Small intestine (tissue), 16 donors: ENCODE measurements around the gene MGAT5B. TPM values are rescaled to one million over a fixed set of nuclear protein-coding genes. Genes with fewer than 3 reads are reported as not detected.

ENCODE experiments used
- DNase-seq, 2 donors: peaks; one replicate each; pipeline versions ENCODE4 v3.0.0 to v3.0.0-alpha.2; 2013
- FAIRE-seq: peaks from 2 replicates; lab custom pipeline; 2012; peaks lifted over from hg19 to GRCh38; lab: Jason Lieb, UNC
- H3K27ac ChIP-seq, 3 donors: one replicate each; pipeline ENCODE4 v1.5.1; 2013; ENCODE audit warnings: low read length in 2 of 3, mild to moderate bottlenecking in 2 of 3, control low read depth in 1 of 3, inconsistent platforms in 1 of 3, low read depth in 1 of 3, moderate library complexity in 1 of 3
- H3K27me3 ChIP-seq, 3 donors: one replicate each; pipeline ENCODE4 v1.6.1; 2013; ENCODE audit warnings: low read length in 3 of 3, inconsistent platforms in 1 of 3; ENCODE audit not compliant: control insufficient read depth in 3 of 3, insufficient read depth in 3 of 3
- H3K36me3 ChIP-seq, 3 donors: one replicate each; pipeline ENCODE4 v1.6.1; 2013; ENCODE audit warnings: low read length in 3 of 3, inconsistent platforms in 1 of 3, low read depth in 1 of 3, mild to moderate bottlenecking in 1 of 3, moderate library complexity in 1 of 3; ENCODE audit not compliant: control insufficient read depth in 3 of 3, insufficient read depth in 2 of 3
- H3K4me1 ChIP-seq, 3 donors: one replicate each; pipeline ENCODE4 v1.6.1; 2013; ENCODE audit warnings: low read length in 2 of 3, inconsistent platforms in 1 of 3, low read depth in 1 of 3, mild to moderate bottlenecking in 1 of 3, moderate library complexity in 1 of 3; ENCODE audit not compliant: control insufficient read depth in 3 of 3, insufficient read depth in 2 of 3
- H3K4me3 ChIP-seq, 3 donors: one replicate each; pipeline ENCODE4 v1.5.1; 2013; ENCODE audit warnings: low read length in 3 of 3, control low read depth in 1 of 3, inconsistent platforms in 1 of 3, low read depth in 1 of 3, mild to moderate bottlenecking in 1 of 3, moderate library complexity in 1 of 3
- H3K9me3 ChIP-seq, 2 donors: one replicate each; pipeline ENCODE4 v1.6.1; 2013; ENCODE audit warnings: low read depth in 1 of 2, low read length in 1 of 2; ENCODE audit not compliant: control insufficient read depth in 2 of 2, insufficient read depth in 1 of 2
- WGBS, 3 donors: extraction: QIAGEN DNeasy Blood & Tissue Kit; methylation state at CpG; one replicate each; pipeline ENCODE4 v1.1.7; 2013; 5-methylcytosine and 5-hydroxymethylcytosine counted together
- long read RNA-seq, 10 donors: transcript quantifications; one replicate each; lab custom pipeline, GENCODE V29; 2026
- polyA plus RNA-seq, 4 donors: library from polyadenylated mRNA; stranded (reverse) in 3 of 4; unstranded in 1 of 4; fragments of 200-250 nt in 3 of 4; fragments of 120-200 nt in 1 of 4; gene quantifications; one replicate each; pipeline versions ENCODE4 v1.2.1 to v1.2.3, GENCODE V29; 2013
- donor health status: healthy with polysubstance abuse.
- donor health status: control.
- donor health status: control.
- donor health status: Bipolar disorder and iron deficiency.
- donor health status: healthy.

The MGAT5B gene
- polyA plus RNA-seq, result under 1 TPM in 2 of 4 donors, not detected in 2; 0.40 TPM
- long read RNA-seq, donor 1, result 0 reads
- long read RNA-seq, donor 2, result 0 reads
- long read RNA-seq, donor 3, full-length matches to known transcripts, result 1 of 1 reads
- long read RNA-seq, donor 3, partial matches to known transcripts, result 0 of 1 reads
- long read RNA-seq, donor 3, other reads (novel, unspliced or antisense), result 0 of 1 reads
- long read RNA-seq, donor 4, result 0 reads
- long read RNA-seq, donor 5, result 0 reads
- long read RNA-seq, donor 6, result 0 reads
- long read RNA-seq, donor 7, result 0 reads
- long read RNA-seq, donor 8, result 0 reads
- long read RNA-seq, donor 9, result 0 reads
- long read RNA-seq, donor 10, result 0 reads

GRCh38 chr17:76868176-76868668 is at the start of gene MGAT5B:
MGAT5B (plus strand) TSS chr17:76868404; CDS start chr17:76869030, 626 bp downstream.
- peaks cover 0 to 45% (median 22%) of the 10 kb centered on the region in 3 donors for H3K27me3 ChIP-seq
- H3K4me3 ChIP-seq, result peak within 1 kb of the TSS in 2 of 3 donors; percentile 14 to 44
- 0 to 2% (median 1%) methylated on average over 24 to 76 of the region's 76 CpGs for WGBS, 3 donors

DNA sequence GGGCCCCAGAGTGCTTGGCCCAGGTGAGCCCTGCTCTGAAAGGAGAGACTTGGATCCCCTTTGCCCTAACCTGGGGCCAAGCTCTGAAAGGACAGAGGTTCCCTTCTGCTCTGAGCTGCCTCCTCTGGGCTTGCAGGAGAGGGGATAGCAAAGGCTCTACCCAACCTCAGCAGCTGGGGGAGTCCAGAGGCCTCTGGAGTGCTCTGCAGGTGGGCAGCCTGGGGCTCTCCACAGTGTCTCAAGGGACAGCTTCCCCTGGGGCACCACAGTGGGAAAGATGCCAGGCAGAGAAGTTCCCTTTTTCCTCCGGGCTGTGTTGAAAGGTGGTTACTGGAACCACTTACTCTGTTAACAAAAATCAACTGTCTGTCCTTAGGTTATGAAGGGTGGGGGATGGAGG is 48.2 kb upstream of the MGAT5B start:
- 25 to 53% (median 39%) methylated on average over 1 of the region's 1 CpG for WGBS, 3 donors
- no peaks in the 10 kb centered on the region for H3K9me3 ChIP-seq
- FAIRE-seq (no peak), DNase-seq (no peak)
- H3K4me3 ChIP-seq, result no peak overlapping the region
- no peak overlapping the region for H3K27ac ChIP-seq
- no peaks in the 10 kb centered on the region for H3K36me3 ChIP-seq
- H3K4me1 ChIP-seq, result no peaks in the 10 kb centered on the region
- H3K27me3 ChIP-seq, result peaks cover 0 to 3% (median 2%) of the 10 kb centered on the region in 3 donors

More at GRCh38 chr17:76868176-76868668, at the start of gene MGAT5B:
- Histone ChIP-seq H3K36me3 (no peaks in the 10 kb centered on the region), H3K4me1 (peaks cover 0 to 5% (median 0%) of the 10 kb centered on the region in 3 donors), H3K9me3 (no peaks in the 10 kb centered on the region), H3K27ac (no peak within 1 kb of the TSS)
- DNase-seq (peak; percentile 61 to 85), FAIRE-seq (no peak)

DNA sequence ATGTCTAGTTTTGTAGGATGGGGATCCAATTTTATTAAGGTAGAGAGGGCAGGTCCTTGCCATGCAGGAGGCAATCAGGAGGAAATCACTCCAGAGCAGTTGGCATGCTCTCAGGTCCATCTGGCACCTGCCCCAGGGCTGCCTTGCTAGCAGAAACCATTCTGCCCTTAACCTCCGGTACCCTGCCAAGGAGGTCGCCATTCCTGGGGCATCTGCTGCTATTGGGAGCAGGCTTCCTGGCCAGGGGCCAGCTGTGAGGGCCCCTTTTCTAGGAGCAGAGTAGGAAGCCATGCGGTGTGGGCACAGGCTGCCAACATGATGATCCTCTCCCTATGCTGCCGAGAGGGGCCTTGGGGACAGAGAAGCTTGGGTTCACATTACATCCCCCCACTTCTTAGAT is 47.6 kb upstream of the MGAT5B start:
- H3K9me3 ChIP-seq, result no peaks in the 10 kb centered on the region
- H3K27me3 ChIP-seq, result peaks cover 0 to 3% (median 2%) of the 10 kb centered on the region in 3 donors
- H3K4me3 ChIP-seq, result no peak overlapping the region
- DNase-seq (no peak), FAIRE-seq (no peak)
- H3K4me1 ChIP-seq, result no peaks in the 10 kb centered on the region
- H3K27ac ChIP-seq, result no peak overlapping the region
- no peaks in the 10 kb centered on the region for H3K36me3 ChIP-seq
- WGBS, 3 donors, result 43 to 68% (median 67%) methylated on average over 4 of the region's 4 CpGs

GRCh38 chr17:76822184-76822778 is 45.9 kb upstream of the MGAT5B start:
- no peak overlapping the region for H3K27ac ChIP-seq
- no peaks in the 10 kb centered on the region for H3K9me3 ChIP-seq
- 59 to 69% (median 61%) methylated on average over 7 of the region's 7 CpGs for WGBS, 3 donors
- H3K4me3 ChIP-seq, result no peak overlapping the region
- no peak for FAIRE-seq
- DNase-seq, result no peak
- no peaks in the 10 kb centered on the region for H3K36me3 ChIP-seq
- H3K4me1 ChIP-seq, result no peaks in the 10 kb centered on the region
- H3K27me3 ChIP-seq, result peaks cover 0 to 3% (median 2%) of the 10 kb centered on the region in 3 donors

- DNase-seq (no peak), FAIRE-seq (no peak)
- no peaks in the 10 kb centered on the region for H3K4me1 ChIP-seq
- H3K9me3 ChIP-seq, result no peaks in the 10 kb centered on the region
- H3K4me3 ChIP-seq, result no peak overlapping the region
- H3K27ac ChIP-seq, result no peak overlapping the region
- H3K36me3 ChIP-seq, result no peaks in the 10 kb centered on the region
- H3K27me3 ChIP-seq, result peaks cover 0 to 2% (median 0%) of the 10 kb centered on the region in 3 donors
- 78 to 82% (median 79%) methylated on average over 12 of the region's 12 CpGs for WGBS, 3 donors
Measured at GRCh38 chr17:76824093-76824492, 44.1 kb upstream of the MGAT5B start.

- H3K36me3 ChIP-seq, result no peaks in the 10 kb centered on the region
- H3K9me3 ChIP-seq, result no peaks in the 10 kb centered on the region
- FAIRE-seq (no peak), DNase-seq (no peak)
- H3K4me3 ChIP-seq, result no peak overlapping the region
- H3K4me1 ChIP-seq, result no peaks in the 10 kb centered on the region
- 69 to 73% (median 69%) methylated on average over 24 of the region's 24 CpGs for whole genome bisulfite sequencing, 3 donors
- H3K27me3 ChIP-seq, result peaks cover 0 to 5% (median 0%) of the 10 kb centered on the region in 3 donors
- no peak overlapping the region for H3K27ac ChIP-seq
Measured at GRCh38 chr17:76826330-76827068, 41.7 kb upstream of the MGAT5B start.

DNA sequence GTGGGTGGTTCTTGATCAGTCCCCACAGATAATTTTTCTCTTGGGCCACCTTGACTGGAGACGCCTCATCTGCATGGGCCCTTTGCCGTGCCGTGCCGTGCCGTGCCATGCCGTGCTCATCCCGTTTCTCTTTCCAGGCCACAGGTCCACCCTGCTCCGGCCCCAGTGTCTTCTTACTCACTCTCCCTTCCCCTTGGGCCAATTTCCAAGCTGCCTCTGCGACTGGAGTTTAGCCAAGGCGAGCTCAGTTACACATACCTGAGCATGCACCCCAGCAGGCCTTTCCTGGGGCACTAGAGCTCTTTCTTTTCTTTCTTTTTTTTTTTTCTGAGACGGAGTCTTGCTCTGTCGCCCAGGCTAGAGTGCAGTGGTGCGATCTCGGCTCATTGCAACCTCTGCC is 40.5 kb upstream of the MGAT5B start:
- no peak for DNase-seq
- Histone ChIP-seq H3K4me1 (no peaks in the 10 kb centered on the region), H3K9me3 (no peaks in the 10 kb centered on the region), H3K36me3 (no peaks in the 10 kb centered on the region), H3K4me3 (no peak overlapping the region), H3K27me3 (peaks cover 0 to 5% (median 0%) of the 10 kb centered on the region in 3 donors), H3K27ac (no peak overlapping the region)
- 78 to 86% (median 79%) methylated on average over 10 to 14 of the region's 14 CpGs for WGBS, 3 donors
- no peak for FAIRE-seq
